Mesenchymal stem cell (in vitro differentiated cells and primary cell): ENCODE measurements around the gene ADAM12.

Experiments
- DNase-seq: peaks from one replicate; pipeline ENCODE4 v3.0.0-alpha.2; 2013
- H2AFZ ChIP-seq: one replicate; pipeline ENCODE4 v1.6.1; 2013; ENCODE audit warnings: low read depth, mild to moderate bottlenecking, control low read depth, inconsistent platforms, low read length, moderate library complexity
- H2AK5ac ChIP-seq: 2 replicates; pipeline ENCODE4 v1.6.1; 2013; ENCODE audit warnings: low read length, moderate library complexity, mild to moderate bottlenecking, inconsistent platforms; ENCODE audit not compliant: severe bottlenecking
- H2BK120ac ChIP-seq: one replicate; pipeline ENCODE4 v1.6.1; 2013; ENCODE audit warnings: low read depth, mild to moderate bottlenecking, inconsistent platforms, low read length, moderate library complexity
- H2BK12ac ChIP-seq, 2 experiments: one replicate each; pipeline ENCODE4 v1.6.1; 2013; ENCODE audit warnings: inconsistent platforms in 2 of 2, low read length in 2 of 2, mild to moderate bottlenecking in 2 of 2, moderate library complexity in 2 of 2, control low read depth in 1 of 2
- H2BK15ac ChIP-seq: one replicate; pipeline ENCODE4 v1.6.1; 2013; ENCODE audit warnings: mild to moderate bottlenecking, low read depth, inconsistent platforms; ENCODE audit not compliant: poor library complexity, severe bottlenecking
- H2BK5ac ChIP-seq: 2 replicates; pipeline ENCODE4 v1.6.1; 2013; ENCODE audit warnings: low read depth, mild to moderate bottlenecking, low read length, control low read depth, inconsistent platforms; ENCODE audit not compliant: poor library complexity, severe bottlenecking
- H3K14ac ChIP-seq, 2 experiments: one replicate each; pipeline ENCODE4 v1.6.1; 2013; ENCODE audit warnings: inconsistent platforms in 2 of 2, low read length in 2 of 2, control low read depth in 1 of 2, mild to moderate bottlenecking in 1 of 2, moderate library complexity in 1 of 2
- H3K18ac ChIP-seq, 2 experiments: one replicate each; pipeline ENCODE4 v1.6.1; 2013; ENCODE audit warnings: inconsistent platforms in 2 of 2, low read length in 2 of 2, control low read depth in 1 of 2, low read depth in 1 of 2, mild to moderate bottlenecking in 1 of 2
- H3K23ac ChIP-seq, 2 experiments: one replicate each; pipeline ENCODE4 v1.6.1; 2013; ENCODE audit warnings: inconsistent platforms in 2 of 2, low read length in 2 of 2, mild to moderate bottlenecking in 2 of 2, moderate library complexity in 2 of 2, control low read depth in 1 of 2
- H3K27ac ChIP-seq: 2 replicates; pipeline ENCODE4 v1.5.1; 2013; ENCODE audit warnings: mild to moderate bottlenecking, moderate library complexity, low read length, control low read depth, inconsistent platforms; ENCODE audit not compliant: poor library complexity, severe bottlenecking
- H3K27me3 ChIP-seq, 2 experiments: 2 replicates each; pipeline versions ENCODE4 v1.6.1 to v1.7.0; 2013; ENCODE audit warnings: low read length in 2 of 2, mild to moderate bottlenecking in 2 of 2, moderate library complexity in 2 of 2, control low read depth in 1 of 2, inconsistent platforms in 1 of 2; ENCODE audit not compliant: control insufficient read depth in 1 of 2, insufficient read depth in 1 of 2
- H3K36me3 ChIP-seq, 2 experiments: 2 replicates each; pipeline versions ENCODE4 v1.6.1 to v1.7.0; 2013; ENCODE audit warnings: low read length in 2 of 2, control low read depth in 1 of 2, inconsistent platforms in 1 of 2, low read depth in 1 of 2, mild to moderate bottlenecking in 1 of 2; ENCODE audit not compliant: insufficient read depth in 2 of 2, control insufficient read depth in 1 of 2
- H3K4ac ChIP-seq, 2 experiments: one replicate each; pipeline ENCODE4 v1.6.1; 2013; ENCODE audit warnings: inconsistent platforms in 2 of 2, low read length in 2 of 2, mild to moderate bottlenecking in 2 of 2, moderate library complexity in 2 of 2, control low read depth in 1 of 2, low read depth in 1 of 2
- H3K4me1 ChIP-seq: 2 replicates; pipeline ENCODE4 v1.6.1; 2013; ENCODE audit warnings: low read depth, low read length, control low read depth; ENCODE audit not compliant: control insufficient read depth, insufficient read depth
- H3K4me2 ChIP-seq: 2 replicates; pipeline ENCODE4 v1.6.1; 2013; ENCODE audit warnings: low read length, mild to moderate bottlenecking, inconsistent platforms; ENCODE audit not compliant: poor library complexity, severe bottlenecking
- H3K4me3 ChIP-seq, 2 experiments: 2 replicates each; pipeline versions ENCODE4 v1.5.1 to v1.7.0; 2013; ENCODE audit warnings: low read length in 2 of 2, mild to moderate bottlenecking in 2 of 2, control low read depth in 1 of 2, low read depth in 1 of 2; ENCODE audit not compliant: insufficient read depth in 1 of 2
- H3K79me1 ChIP-seq: replicated peaks from 2 replicates; pipeline ENCODE4 v1.6.1; 2013; ENCODE audit warnings: mild to moderate bottlenecking, control low read depth, low read length, inconsistent platforms; ENCODE audit not compliant: poor library complexity, severe bottlenecking
- H3K9ac ChIP-seq: 2 replicates; pipeline ENCODE4 v1.7.0; 2013; ENCODE audit warnings: mild to moderate bottlenecking, low read length, moderate library complexity
- H3K9me3 ChIP-seq: 2 replicates; pipeline ENCODE4 v1.7.0; 2013; ENCODE audit warnings: mild to moderate bottlenecking, low read length; ENCODE audit not compliant: control insufficient read depth
- H4K8ac ChIP-seq: one replicate; pipeline ENCODE4 v1.6.1; 2013; ENCODE audit warnings: inconsistent platforms, mild to moderate bottlenecking, low read length, moderate library complexity
- H4K91ac ChIP-seq: one replicate; pipeline ENCODE4 v1.6.1; 2013; ENCODE audit warnings: mild to moderate bottlenecking, low read length, inconsistent platforms
- WGBS: methylation state at CpG from one replicate; pipeline ENCODE4 v1.1.7; 2013; ENCODE audit warnings: mixed read lengths; 5-methylcytosine and 5-hydroxymethylcytosine counted together

Gene ADAM12

DNA sequence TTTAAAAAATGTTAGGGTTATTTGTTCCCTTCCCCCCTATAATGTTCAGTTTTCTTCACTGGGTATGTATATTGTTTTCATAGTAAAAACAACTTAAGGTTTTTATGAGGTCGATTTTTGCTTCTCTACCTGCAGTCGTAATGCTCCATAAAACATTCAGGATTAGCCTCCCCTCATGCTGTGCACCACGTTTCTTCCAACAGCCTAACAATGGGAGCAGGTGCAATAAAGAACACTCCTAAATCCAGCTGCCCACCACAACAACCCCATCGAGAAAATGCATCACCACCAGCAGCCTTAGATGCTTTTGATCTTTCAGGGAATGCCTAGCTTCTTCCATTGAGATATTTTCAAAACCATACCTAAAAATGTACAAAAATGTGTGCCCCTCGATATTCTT is 111.1 kb downstream of the ADAM12 start:
- H3K18ac ChIP-seq: no peak overlapping the region
- H2AK5ac ChIP-seq: no peak overlapping the region
- H2BK120ac ChIP-seq: no peak overlapping the region
- no peak overlapping the region for H2BK15ac ChIP-seq
- no peak overlapping the region for H3K23ac ChIP-seq
- DNase-seq: no peak
- no peaks in the 10 kb centered on the region for H3K9me3 ChIP-seq
- H4K8ac ChIP-seq: no peak overlapping the region
- no peaks in the 10 kb centered on the region for H3K27me3 ChIP-seq
- H3K79me1 ChIP-seq: peaks cover 9% of the 10 kb centered on the region
- H3K27ac ChIP-seq: no peak overlapping the region
- H3K4ac ChIP-seq: no peak overlapping the region
- no peak overlapping the region for H3K9ac ChIP-seq
- H2BK12ac ChIP-seq: no peak overlapping the region
- H3K4me2 ChIP-seq: no peak overlapping the region
- H2AFZ ChIP-seq: no peak overlapping the region
- 78% methylated on average over 4 of the region's 5 CpGs for WGBS
- peaks cover 10 to 81% of the 10 kb centered on the region in 2 experiments for H3K36me3 ChIP-seq
- H3K14ac ChIP-seq: no peak overlapping the region
- H3K4me1 ChIP-seq: no peaks in the 10 kb centered on the region
- no peak overlapping the region for H4K91ac ChIP-seq
- H2BK5ac ChIP-seq: no peak overlapping the region
- H3K4me3 ChIP-seq: no peak overlapping the region

DNA sequence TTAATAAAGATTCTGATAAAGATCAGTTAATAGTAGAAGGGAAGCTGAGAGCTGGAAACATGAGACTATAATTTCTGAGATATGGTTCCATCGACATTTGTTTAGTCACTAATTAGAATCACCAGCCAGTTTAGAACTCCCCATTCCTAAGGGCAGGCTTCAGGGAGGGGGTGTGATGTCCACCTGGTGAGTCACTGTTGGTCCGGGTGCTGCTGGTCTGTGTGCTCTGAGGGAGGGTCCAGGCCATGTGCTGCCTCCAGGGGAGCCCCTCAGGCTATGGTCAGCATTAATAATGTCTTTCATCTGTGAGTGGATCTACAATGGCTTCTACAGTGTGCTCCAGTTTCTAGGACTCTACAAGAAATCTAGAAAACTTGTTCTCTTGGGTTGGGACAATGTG is 115.8 kb downstream of the ADAM12 start:
- Histone ChIP-seq H3K4me2 (no peak overlapping the region), H3K27me3 (no peaks in the 10 kb centered on the region), H3K4me1 (peaks cover 7% of the 10 kb centered on the region), H3K4me3 (no peak overlapping the region), H2BK12ac (peak overlapping the region in 1 of 2 experiments; percentile 1), H2AFZ (no peak overlapping the region), H2BK5ac (no peak overlapping the region), H3K4ac (no peak overlapping the region), H4K8ac (no peak overlapping the region), H3K9me3 (no peaks in the 10 kb centered on the region), H3K27ac (no peak overlapping the region), H2AK5ac (no peak overlapping the region), H3K36me3 (peaks cover 13 to 69% of the 10 kb centered on the region in 2 experiments), H3K9ac (no peak overlapping the region), H3K23ac (no peak overlapping the region), H2BK15ac (no peak overlapping the region), H3K18ac (no peak overlapping the region), H2BK120ac (no peak overlapping the region), H3K79me1 (peaks cover 11% of the 10 kb centered on the region), H3K14ac (no peak overlapping the region), H4K91ac (no peak overlapping the region)
- no peak for DNase-seq
- 88% methylated on average over 2 of the region's 2 CpGs for WGBS

DNA sequence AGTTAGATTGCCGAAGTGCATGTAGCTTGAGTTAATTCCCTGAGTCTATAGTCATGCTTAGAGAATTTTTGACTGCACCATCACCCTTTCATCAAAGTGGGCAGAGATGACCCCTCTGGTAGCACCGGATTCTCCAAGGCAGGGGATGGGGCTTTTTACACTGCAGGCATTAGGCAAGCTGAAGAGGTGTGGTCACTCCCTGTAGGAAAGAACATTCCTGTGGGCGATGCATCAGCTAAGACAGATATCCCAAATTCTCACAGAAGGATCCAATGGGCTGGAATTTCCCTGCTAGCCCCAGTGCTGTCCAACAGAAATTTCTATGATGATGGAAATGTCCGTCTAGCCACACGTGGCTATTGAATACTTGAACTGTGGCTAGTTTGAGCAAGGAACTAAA is 118.2 kb downstream of the ADAM12 start:
- Histone ChIP-seq H4K91ac (no peak overlapping the region), H3K4me3 (no peak overlapping the region), H3K4me2 (no peak overlapping the region), H2AK5ac (no peak overlapping the region), H3K23ac (no peak overlapping the region), H3K4ac (peak overlapping the region in 1 of 2 experiments; percentile 44), H2BK5ac (no peak overlapping the region), H3K27ac (no peak overlapping the region), H3K9ac (no peak overlapping the region), H2BK15ac (no peak overlapping the region), H4K8ac (no peak overlapping the region), H3K9me3 (peaks cover 6% of the 10 kb centered on the region), H3K18ac (no peak overlapping the region), H3K79me1 (peaks cover 26% of the 10 kb centered on the region), H2BK12ac (peak overlapping the region in 1 of 2 experiments; percentile 13), H3K27me3 (no peaks in the 10 kb centered on the region), H3K14ac (no peak overlapping the region), H3K4me1 (peaks cover 7% of the 10 kb centered on the region), H3K36me3 (peaks cover 16 to 69% of the 10 kb centered on the region in 2 experiments), H2BK120ac (no peak overlapping the region), H2AFZ (no peak overlapping the region)
- peak; percentile 84 for DNase-seq
- 39% methylated on average over 3 of the region's 5 CpGs for WGBS

DNA sequence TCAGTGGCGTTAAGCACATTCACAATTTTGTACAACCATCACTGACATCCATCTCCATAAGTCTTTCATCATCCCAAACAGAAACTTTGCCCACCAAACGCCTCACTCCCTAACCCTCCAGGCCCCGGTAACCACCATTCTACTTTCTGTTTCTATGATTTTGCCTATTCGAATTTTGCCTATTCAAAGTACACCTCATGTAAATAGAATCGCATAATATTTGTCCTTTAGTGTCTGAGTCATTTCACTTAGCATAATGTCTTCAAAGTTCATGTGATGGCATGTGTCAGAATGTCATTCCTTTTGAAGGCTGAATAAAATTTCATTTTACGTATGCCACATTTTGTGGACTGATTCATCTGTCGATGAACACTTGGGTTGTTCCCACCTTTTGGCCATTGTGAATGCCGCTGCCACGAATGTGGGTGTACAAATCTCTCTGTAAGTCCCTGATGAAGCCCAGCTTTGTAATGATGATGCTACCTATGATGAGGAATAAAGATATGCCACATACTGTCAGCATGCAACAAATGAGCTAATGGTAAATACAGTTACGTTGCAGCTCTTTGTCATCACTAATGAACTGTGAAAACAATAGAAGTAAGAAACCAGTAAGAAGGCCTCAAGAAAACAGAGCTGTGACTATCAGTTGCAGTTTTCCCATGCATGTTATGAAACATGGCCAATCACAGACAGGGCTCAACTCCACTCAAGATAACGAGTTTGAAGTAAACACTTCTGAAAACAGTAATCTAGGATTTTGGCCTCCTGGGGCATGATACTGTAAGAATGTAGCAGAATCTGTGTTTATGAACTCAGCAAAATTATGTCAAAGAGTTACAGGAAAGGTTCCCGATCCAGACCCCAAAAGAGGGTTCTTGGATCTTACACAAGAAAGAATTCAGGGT is 120.0 kb downstream of the ADAM12 start:
- peaks cover 32% of the 10 kb centered on the region for H3K79me1 ChIP-seq

More for the DNA sequence above, 120.0 kb downstream of the ADAM12 start:
- Histone ChIP-seq H2BK5ac (no peak overlapping the region), H2AK5ac (no peak overlapping the region), H2BK15ac (no peak overlapping the region), H3K18ac (no peak overlapping the region), H3K27ac (no peak overlapping the region), H3K4ac (peak overlapping the region in 1 of 2 experiments; percentile 18), H4K91ac (no peak overlapping the region), H3K9me3 (peaks cover 6% of the 10 kb centered on the region), H3K9ac (no peak overlapping the region), H3K27me3 (no peaks in the 10 kb centered on the region), H2AFZ (no peak overlapping the region), H3K14ac (no peak overlapping the region), H3K23ac (no peak overlapping the region), H2BK120ac (no peak overlapping the region), H4K8ac (no peak overlapping the region), H3K4me1 (peaks cover 7% of the 10 kb centered on the region), H3K36me3 (peaks cover 11 to 51% of the 10 kb centered on the region in 2 experiments), H2BK12ac (no peak overlapping the region), H3K4me3 (no peak overlapping the region), H3K4me2 (no peak overlapping the region)
- 80% methylated on average over 11 of the region's 12 CpGs for WGBS
- DNase-seq: peak; percentile 61
